Hematopoietic multipotent progenitor cell treated with erythropoietin and hydrocortisone succinate and interleukin-3 and kit ligand, for 4 days (in vitro differentiated cells): ENCODE results near the gene LCE1D.

Experiments
- DNase-seq: peaks from one replicate; pipeline ENCODE4 v3.0.0-alpha.2; 2015

Gene LCE1D, protein sequence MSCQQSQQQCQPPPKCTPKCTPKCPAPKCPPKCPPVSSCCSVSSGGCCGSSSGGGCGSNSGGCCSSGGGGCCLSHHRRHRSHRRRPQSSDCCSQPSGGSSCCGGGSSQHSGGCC

DNA sequence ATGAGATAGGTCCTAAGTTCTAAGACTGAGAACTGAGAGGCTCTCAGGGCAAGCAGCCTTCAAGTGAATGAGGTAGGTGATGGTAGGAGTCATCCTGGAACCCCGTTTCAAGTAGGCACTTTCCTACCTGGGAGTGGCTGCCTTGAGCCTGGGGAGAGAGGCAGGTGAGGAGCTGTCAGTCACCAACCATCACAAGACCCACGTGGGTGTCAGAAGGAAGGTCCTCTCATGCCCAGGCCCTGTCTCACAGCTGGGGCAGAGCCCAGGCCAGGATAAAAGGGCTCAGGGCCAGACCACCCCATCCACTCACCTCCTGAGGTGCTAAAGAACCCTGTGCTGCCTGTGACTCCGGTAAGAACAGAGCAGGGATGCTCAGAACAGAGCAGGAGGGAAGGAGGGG lies at the start of gene LCE1D:
TSS of gene LCE1D (plus strand) at position 301 of the 400 bp plus-strand sequence. CDS start 1,074 bp downstream, outside the sequence.
- no peak for DNase-seq

DNA sequence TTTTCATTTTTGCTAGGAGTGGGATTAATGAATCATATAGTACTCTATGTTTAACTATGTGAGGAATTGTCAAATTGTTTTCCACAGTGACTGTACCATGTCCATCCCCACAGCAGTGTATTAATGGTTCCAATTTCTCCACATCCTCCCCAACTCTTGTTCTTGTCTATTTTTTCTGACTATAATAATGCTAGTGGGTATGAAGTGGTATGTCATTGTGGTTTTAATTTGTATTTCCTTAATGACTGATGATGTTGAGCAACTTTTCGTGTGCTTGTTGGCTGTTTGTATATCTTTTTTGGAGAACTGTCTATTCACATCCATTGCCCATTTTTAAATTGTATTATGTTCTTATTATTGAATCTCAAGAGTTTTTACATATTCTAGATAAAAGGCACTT lies 48.7 kb upstream of the LCE1D start:
- DNase-seq: peak; percentile 17

DNA sequence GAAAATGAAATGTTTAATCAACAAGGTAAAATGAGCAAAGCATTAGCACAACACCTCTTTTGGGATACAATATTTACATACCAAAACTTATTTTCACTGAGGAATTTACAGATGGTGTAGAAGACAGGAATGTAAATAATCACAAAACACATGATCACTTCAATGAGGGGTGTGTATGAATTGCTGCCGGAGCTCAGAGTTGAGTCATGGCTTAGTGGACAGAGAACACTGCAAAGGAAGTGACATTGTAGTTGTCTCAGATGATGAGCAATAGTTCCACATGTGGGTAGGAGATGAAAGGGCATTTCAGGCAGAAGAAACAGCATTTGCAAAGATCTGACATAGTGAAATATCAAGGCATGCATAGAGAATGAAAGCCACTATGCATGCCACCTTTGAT lies 44.3 kb upstream of the LCE1D start:
- no peak for DNase-seq

DNA sequence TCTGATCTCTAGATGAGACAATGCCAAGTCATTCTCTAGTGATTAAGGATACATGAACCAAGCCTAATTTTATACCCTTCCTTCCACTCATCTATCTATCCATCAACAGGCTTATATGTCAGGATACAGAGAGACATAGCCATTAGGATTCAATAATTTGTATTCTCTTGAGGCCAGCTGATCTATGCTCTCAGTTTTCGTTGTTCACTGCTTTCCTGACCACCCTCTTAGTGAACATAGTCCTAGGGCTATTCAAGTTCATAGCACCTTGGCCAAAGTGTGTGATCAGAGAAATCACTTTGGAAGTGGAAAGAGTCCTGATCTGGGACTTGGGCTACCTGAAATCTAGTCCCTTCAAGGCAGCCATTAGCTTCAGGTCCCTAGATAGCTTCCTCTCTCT lies 42.9 kb upstream of the LCE1D start:
- DNase-seq: no peak

DNA sequence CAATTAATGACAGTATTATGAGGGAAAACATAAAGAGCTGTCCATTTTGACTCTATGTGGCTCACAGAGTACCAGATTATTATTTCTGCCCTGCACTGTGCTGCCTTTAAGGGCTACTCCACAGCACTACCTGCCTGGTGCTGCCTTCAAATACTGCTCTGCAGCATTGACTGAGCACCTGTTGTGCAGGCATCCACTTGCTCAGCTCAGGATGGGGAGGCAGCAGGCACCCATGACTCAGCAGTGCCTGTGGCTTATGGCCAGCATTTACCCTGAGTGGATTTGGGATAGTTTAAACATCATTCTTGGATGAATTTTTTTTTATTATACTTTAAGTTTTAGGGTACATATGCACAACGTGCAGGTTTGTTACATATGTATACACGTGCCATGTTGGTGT lies 39.6 kb upstream of the LCE1D start:
- no peak for DNase-seq

DNA sequence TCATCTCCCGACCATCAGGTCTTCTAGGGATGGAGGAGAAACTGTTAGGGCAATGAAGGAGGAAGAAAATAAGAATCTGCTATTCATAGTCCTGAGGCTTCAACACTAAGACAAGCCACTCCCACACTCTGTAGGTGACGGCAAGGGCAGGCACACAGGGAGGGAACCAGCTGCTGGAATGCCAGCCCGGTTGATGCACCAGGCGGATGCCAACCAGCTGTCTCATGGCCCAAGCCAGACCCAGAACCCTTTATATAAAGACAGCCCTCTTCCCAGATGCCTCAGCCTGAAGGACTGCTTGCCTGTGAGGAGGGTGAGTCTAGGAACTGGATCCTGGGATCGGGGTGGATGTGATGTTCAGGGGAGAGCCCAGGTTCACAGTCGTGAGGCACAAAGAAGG lies 38.8 kb upstream of the LCE1D start, which contains the start of gene KPRP:
TSS of gene KPRP (plus strand) at position 279 of the 400 bp plus-strand sequence. CDS start 1,564 bp downstream, outside the sequence.
- DNase-seq: no peak

DNA sequence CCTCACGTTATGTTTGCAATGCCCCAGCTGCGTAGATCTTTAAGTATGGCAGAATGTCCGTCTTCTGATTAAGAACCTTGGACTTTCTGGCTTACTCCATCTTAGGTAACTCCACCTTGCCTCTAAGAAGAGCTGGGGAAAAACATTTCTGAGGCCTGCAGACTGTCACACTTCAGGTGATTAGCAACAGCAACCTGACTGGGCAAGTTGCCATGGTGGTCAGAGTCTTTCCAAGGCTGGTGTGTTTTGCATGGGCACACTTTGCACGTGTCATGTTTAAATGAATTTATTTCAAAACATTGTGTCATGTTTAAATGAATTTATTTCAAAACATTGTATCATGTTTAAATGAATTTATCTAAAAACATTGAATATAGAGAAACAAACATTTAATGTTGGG lies 37.9 kb upstream of the LCE1D start:
- DNase-seq: no peak

DNA sequence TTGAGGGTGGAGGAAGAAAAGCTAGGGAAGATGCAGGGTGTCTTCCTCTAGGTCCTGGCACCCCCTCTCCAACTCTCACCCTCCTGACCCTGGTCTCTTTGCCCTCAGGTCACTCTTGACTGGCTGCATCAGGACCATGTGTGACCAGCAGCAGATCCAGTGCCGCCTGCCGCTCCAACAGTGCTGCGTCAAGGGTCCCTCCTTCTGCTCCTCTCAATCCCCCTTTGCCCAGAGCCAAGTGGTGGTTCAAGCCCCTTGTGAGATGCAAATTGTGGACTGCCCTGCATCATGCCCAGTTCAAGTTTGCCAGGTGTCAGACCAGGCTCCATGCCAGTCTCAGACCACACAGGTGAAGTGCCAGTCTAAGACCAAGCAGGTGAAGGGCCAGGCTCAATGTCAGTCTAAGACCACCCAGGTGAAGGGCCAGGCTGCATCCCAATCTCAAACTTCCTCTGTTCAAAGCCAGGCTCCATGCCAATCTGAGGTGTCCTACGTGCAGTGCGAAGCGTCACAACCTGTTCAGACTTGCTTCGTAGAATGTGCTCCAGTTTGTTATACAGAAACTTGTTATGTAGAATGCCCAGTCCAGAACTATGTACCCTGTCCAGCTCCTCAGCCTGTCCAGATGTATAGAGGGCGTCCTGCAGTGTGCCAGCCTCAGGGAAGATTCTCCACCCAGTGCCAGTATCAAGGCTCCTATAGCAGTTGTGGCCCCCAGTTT lies 36.9 kb upstream of the LCE1D start:
- no peak for DNase-seq

DNA sequence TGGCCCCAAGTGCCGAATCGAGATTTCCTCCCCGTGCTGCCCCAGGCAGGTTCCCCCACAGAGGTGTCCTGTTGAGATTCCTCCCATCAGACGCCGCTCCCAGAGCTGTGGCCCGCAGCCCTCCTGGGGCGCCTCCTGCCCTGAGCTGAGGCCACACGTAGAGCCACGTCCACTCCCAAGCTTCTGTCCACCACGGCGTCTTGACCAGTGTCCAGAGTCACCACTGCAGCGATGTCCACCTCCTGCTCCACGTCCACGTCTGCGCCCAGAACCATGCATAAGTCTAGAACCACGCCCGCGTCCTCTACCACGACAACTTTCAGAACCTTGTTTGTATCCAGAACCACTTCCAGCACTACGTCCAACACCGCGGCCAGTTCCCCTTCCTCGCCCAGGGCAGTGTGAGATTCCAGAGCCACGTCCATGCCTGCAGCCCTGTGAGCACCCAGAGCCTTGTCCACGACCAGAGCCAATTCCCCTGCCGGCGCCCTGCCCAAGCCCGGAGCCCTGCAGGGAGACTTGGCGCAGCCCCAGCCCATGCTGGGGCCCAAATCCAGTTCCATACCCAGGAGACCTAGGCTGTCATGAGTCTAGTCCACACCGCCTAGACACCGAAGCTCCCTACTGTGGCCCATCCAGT lies 35.9 kb upstream of the LCE1D start:
- no peak for DNase-seq

DNA sequence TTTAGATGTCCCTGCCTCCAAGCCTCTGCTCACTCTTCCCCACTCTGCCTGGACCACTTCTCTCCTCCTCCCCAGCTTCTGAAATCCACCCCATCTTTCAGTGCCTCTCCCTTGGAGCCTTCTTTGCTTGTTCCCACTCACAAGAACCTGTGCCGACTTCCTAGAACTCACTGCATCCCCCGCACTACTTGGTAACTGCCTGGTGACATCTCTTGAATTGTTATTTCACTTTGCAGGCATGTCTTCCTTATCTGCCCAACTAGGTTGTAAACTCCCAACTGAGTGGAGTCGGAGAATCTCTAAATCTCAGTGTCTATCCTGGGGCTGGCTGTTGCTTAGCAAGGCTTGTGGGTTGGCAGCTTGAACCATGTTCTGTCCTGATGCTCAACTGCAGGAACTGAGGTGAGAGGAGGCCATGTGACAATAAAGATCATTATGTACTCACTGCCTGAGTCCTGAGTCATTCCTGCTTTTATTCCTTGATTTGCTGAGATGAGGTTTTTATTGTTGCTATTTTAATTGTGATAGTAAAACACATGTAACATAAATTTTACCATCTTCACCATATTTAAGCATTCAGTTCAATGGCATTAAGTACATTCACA lies 34.8 kb upstream of the LCE1D start:
- DNase-seq: no peak

DNA sequence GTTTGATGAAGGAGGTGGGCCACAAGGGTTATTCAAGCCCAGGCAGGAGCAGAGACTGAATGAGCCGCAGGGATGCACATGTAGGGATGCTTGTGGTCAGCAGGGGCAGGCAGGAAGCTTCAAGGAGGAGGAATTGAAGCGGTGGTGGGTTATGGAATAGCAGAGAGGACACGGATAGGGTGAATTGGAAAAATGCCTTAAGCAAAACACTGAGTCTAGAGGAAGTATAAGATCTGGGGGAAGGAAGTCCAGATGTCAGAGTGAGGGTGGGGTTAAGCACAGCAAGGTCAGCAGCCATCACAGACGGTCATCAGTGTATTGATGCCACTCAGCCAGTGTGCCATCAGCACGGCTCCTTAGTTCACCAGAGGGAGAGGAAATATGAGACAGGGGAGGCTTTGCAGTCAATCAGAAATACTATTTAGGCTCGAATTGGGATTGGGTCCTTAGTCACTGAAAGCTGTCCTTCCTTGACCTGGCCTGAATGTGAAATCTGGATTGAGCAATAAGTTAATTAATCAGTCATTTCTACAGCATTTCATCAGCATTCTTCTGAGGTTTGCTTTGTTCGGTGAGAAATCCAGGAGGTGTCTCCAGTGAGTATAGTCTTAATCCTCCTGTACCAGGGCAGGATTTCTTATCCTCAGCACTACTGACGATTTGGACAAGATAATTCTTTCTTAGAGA lies 27.5 kb upstream of the LCE1D start:
- DNase-seq: no peak

DNA sequence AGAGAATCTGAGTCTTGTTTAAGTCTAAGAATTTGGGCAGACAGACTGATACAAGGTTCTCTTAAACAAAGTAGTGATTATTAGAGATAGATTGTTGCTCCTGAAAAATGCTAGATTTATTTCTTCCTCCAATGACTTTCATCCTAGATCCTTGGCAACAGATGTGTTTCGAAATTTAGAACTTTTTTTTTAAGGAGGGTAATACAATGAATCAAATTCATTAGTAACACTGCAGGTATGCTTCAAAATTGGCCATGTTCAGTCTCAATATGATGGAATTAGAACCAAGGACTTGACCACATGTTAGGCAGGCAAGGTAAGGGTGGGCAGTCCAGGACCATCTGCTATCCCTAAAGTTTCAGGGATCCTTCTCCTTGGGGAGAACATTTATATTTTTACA lies 26.1 kb upstream of the LCE1D start:
- no peak for DNase-seq

DNA sequence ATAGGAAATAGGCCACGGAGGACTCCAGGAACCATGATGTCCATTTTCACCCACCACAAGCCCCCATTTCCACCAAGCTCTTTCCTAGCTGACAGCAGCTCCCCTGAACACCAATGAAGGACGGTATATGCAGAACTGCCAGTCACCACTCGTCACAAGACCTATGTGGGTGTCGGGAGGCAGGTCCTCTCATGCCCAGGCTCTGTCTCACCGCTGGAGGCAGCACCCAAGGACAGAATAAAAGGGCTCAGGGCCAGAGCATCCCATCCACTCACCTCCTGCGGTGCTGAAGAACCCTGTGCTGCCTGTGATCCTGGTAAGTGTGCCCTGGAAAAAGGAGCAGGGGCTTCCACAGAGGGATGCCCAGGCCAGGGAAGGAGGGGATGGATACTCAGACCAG lies 21.6 kb upstream of the LCE1D start, which contains the start of gene LCE1F:
TSS of gene LCE1F (plus strand) at position 266 of the 400 bp plus-strand sequence. CDS start 1,232 bp downstream, outside the sequence.
- no peak for DNase-seq

DNA sequence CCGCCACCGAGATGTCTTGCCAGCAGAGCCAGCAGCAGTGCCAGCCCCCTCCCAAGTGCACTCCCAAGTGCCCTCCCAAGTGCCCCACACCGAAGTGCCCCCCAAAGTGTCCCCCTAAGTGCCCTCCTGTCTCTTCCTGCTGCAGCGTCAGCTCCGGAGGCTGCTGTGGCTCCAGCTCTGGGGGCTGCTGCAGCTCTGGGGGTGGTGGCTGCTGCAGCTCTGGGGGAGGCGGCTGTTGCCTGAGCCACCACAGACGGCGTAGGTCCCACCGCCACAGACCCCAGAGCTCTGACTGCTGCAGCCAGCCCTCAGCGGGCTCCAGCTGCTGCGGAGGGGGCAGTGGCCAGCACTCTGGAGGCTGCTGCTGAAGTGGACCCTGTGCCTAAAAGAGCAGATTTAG lies 20.2 kb upstream of the LCE1D start:
- no peak for DNase-seq

DNA sequence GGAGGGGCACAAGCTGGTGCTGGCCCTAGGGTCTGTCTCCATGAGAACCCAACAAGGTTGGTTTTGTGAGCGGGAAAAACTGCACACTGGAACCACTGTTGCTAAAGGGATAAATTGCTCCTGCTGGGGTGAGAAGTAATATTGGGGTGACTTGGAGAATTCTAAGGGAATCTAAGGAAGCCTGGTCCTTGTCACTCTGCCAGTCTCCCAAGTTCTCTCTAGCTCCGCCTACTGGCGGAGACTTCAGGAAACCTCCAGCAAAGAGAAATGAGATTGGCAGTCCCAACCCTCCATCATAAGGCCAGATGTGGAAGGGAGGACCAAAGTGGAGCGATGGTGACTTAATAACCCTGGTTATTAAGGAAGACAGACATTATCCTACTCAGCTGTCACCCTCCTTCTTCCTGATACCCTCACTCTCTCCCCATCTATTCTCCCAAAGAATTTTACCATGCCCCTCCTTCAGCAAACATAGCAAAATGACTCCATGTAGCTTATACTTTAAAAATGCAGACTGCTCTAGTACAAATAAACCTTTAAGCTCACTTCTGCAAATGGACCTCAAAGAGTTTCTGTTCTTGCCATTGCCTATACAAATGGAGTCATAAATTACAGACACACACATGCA lies 18.9 kb upstream of the LCE1D start:
- DNase-seq: peak; percentile 47

DNA sequence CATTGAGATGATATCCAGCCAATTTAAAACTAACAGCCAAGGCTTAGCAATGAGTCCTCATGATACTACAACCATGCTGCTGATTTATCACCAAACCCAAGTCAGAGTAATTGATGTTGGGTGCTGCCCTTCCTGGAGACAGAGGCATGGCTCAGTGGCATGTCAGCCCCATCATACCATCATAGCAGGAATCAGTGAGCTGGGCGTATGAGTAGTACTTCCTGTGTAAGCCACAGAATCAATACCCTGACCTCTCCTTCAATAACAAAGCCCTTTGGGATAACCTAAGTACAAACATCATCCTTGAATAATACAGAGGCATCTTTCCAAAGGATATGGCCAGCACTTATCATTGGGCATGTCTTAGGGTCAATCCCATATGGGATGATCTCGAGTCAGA lies 13.4 kb upstream of the LCE1D start:
- no peak for DNase-seq

DNA sequence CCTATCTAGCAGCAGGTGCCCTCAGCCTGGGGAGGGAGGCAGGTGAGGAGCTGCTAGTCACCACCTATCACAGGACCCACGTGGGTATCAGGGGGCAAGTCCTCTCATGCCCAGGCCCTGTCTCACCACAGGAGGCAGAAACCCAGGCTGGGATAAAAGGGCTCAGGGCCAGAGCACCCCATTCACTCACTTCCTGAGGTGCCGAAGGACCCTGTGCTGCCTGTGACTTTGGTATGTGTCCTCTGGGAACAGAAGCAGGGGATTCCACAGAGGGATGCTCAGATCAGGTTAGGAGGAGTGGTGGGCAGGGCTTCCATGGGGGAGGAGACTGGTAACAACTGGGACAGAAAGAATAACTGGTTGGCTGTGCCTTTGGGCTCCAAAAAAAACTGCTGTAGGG lies 10.4 kb upstream of the LCE1D start, which contains the start of gene LCE1E:
TSS of gene LCE1E (plus strand) at position 181 of the 400 bp plus-strand sequence. CDS start 1,043 bp downstream, outside the sequence.
- no peak for DNase-seq

DNA sequence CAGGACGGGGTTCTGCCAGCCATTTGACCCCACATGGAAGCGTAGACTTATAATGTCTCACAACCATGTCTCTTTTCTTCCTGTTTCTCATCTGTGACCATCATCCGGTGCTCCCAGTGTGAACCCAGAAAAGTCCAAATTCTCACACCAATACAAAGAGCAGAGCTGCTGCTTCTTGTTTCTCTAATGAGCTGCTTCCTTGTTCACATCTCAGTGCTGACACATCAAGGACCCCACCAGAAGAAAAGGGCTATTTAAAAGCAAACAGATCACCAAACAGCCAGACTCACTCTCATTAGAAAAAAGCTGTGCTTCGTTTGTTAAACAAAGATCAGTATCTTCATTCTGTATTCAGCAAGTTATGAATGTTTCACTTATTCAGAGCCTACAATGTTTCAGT lies 835 bp upstream of the LCE1D start:
- DNase-seq: no peak

DNA sequence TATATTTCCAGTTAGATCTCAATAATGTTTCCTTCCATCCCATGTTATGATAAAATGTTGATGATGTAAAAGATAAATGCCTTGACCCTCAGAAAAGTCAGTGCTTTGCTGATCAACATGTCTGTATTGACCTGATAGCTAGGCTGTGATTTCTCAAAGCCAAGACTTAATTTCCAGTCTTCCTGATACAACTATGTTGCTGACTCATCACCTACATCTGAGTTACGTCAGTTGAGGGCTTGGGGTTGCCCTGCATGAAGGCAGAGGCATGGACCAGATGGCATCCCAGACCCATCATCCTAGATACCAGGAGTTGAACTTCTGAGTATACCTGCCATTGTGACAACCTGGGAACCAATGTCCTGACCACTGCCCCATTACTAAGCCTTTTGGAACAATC lies 4.8 kb downstream of the LCE1D start:
- no peak for DNase-seq

DNA sequence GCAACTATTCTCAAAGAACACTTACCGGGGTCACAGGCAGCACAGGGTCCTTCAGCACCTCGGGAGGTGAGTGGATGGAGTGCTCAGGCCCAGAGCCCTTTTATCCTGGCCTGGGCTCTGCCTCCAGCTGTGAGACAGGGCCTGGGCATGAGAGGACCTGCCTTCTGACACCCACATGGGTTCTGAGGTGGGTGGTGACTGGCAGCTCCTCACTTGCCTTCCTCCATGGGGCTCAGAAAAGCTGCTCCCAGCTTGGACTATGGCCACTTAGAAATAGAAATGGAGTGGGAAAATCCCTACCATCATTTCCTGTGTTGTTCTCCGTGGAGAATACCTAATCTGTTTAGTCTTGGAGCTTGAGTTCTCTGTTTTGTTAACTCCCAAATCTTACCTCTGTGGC lies 10.1 kb downstream of the LCE1D start, which contains the start of gene LCE1C:
TSS of gene LCE1C (minus strand) at position 76 of the 400 bp plus-strand sequence. CDS start 1,173 bp downstream, outside the sequence.
- no peak for DNase-seq

DNA sequence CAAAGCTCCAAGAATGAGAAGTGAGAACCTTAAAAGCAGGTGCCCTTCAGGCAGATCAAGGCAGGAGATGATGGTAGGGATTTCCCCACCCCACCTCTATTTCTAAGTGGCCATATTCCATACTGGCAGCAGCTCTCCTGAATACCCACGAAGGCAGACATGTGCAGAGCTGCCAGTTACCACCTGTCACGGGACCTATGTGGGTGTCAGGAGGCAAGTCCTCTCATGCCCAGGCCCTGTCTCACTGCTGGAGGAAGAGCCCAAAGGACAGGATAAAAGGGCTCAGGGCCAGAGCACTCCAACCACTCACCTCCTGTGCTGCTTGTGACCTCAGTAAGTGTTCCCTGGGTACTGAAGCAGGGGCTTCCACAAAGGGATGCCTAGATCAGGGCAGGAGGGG lies 14.5 kb downstream of the LCE1D start:
- no peak for DNase-seq

DNA sequence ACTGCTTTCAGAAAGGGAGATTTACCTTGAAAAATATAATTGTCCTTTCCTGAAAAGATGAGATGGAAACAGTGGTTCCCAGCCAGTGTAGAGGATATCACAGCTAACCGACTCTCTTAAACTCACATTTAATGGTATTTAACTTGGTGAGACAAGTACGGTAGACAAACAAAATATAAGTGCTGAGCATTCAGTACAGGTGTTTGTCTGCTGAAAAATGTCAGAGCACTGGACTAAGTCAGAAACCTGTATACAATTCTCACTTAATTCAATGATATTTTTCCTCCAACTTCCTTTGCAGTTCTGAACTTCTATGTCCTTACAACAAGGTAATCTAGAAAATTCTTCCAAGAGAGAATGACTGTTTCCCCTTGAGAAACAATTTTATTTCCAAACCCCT lies 15.2 kb downstream of the LCE1D start, which contains the start of gene LCE1B:
TSS of gene LCE1B (plus strand) at position 301 of the 400 bp plus-strand sequence. CDS start 476 bp downstream, outside the sequence.
- no peak for DNase-seq
